Esophagus squamous epithelium (tissue), 5 donors: ENCODE results near the gene ZNF79. TPM values are rescaled to one million over a fixed set of nuclear protein-coding genes. Genes with fewer than 3 reads are reported as not detected.

Source experiments
- DNase-seq: peaks from one replicate; lab custom pipeline; 2025; lab: John Stamatoyannopoulos, UW
- H3K27ac ChIP-seq, 4 donors: fragments of 200-600 bp; sonication (generic); one replicate each; pipeline ENCODE4 v1.5.1; 2016 to 2019; ENCODE audit warnings: mild to moderate bottlenecking in 1 of 4
- H3K27me3 ChIP-seq, 4 donors: fragments of 200-600 bp; sonication (generic); 1 replicate in 3 of 4; 2 replicates in 1 of 4; pipeline versions ENCODE4 v1.5.1 to v1.6.0; 2017 to 2021; ENCODE audit warnings: antibody characterized with exemption in 1 of 4
- H3K36me3 ChIP-seq, 3 donors: fragments of 200-600 bp; sonication (generic); one replicate each; pipeline ENCODE4 v1.5.1; 2016 to 2019
- H3K4me1 ChIP-seq, 3 donors: fragments of 200-600 bp; sonication (generic); one replicate each; pipeline ENCODE4 v1.5.1; 2017 to 2019
- H3K4me3 ChIP-seq, 4 donors: fragments of 200-600 bp; sonication (generic); 1 replicate in 3 of 4; 2 replicates in 1 of 4; pipeline ENCODE4 v1.5.1; 2016 to 2019; ENCODE audit warnings: mild to moderate bottlenecking in 2 of 4, moderate library complexity in 1 of 4
- H3K9me3 ChIP-seq, 3 donors: fragments of 200-600 bp; sonication (generic); one replicate each; pipeline ENCODE4 v1.5.1; 2016 to 2019
- POLR2A ChIP-seq, 4 donors: fragments of 450-650 bp; IDR thresholded peaks; one replicate each; pipeline ENCODE4 v1.6.1; 2017; ENCODE audit warnings: antibody characterized with exemption in 4 of 4, mild to moderate bottlenecking in 4 of 4, moderate library complexity in 3 of 4
- WGBS, 2 donors: methylation state at CpG; one replicate each; pipeline ENCODE4 v1.1.5; 2018; 5-methylcytosine and 5-hydroxymethylcytosine counted together
- intact Hi-C: fragments of 100-400 bp; cut with DNase I; formaldehyde crosslinking; loops from one replicate; pipeline ENCODE4 v1.15.0; 2022
- total RNA-seq, 4 donors: library from RNA; depleted of rRNA; stranded (reverse); fragments of >200 nt; gene quantifications; one replicate each; pipeline ENCODE4 v1.1.0, GENCODE V29; 2016
- TF ChIP-seq, protein P1 (sequence below), 6 experiments: fragments of 450-650 bp in 4 of 6; fragments of 200-600 bp in 2 of 6; sonication (generic) in 2 of 6; IDR thresholded peaks; one replicate each; pipeline ENCODE4 v1.5.1; 2016 to 2019; ENCODE audit warnings: antibody characterized with exemption in 6 of 6, mild to moderate bottlenecking in 4 of 6, moderate library complexity in 4 of 6
- donor health status: DM: yes; HTN: yes; CAD: no.

The ZNF79 gene
- total RNA-seq, 4 donors from 2014 or later: 3.1 to 9.9 (median 4.7) TPM

DNA sequence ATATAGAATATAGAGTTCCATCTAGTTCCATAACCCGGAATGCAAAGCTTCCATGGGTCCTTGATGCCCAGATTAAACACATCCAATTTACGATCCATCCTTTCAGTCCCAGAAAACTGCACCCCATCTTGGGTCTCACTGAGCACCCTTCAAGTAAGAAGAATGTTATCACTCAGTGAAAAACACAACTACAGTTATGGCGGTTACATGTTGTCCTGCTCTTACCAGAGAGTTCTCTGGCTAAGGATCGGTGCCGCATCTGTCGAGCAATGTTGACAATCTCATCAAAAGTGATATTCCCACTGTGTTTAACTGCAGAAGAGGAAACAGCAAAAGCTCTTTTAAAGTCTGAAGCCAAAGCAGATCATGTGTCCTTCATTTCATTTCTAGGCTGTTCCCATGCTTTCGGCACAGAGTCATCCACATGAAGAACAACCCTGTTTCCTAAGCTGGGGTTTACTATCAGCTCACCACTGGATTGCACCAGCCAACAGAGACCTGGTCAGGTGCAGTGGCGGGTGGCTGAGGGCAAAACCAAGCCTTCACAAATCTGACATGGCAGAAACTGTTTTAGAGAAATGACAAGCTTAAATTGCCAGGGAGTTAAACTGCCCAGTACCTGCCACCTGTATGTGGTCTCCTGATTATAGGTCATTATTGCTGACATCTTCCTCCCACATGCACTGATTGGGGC is 24.1 kb downstream of the ZNF79 start:
- intact Hi-C loops: no loop called here
- TF ChIP-seq, protein P1, sequence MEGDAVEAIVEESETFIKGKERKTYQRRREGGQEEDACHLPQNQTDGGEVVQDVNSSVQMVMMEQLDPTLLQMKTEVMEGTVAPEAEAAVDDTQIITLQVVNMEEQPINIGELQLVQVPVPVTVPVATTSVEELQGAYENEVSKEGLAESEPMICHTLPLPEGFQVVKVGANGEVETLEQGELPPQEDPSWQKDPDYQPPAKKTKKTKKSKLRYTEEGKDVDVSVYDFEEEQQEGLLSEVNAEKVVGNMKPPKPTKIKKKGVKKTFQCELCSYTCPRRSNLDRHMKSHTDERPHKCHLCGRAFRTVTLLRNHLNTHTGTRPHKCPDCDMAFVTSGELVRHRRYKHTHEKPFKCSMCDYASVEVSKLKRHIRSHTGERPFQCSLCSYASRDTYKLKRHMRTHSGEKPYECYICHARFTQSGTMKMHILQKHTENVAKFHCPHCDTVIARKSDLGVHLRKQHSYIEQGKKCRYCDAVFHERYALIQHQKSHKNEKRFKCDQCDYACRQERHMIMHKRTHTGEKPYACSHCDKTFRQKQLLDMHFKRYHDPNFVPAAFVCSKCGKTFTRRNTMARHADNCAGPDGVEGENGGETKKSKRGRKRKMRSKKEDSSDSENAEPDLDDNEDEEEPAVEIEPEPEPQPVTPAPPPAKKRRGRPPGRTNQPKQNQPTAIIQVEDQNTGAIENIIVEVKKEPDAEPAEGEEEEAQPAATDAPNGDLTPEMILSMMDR (IDR thresholded peaks at IDR 0.05): no peak
- no peak for TF ChIP-seq POLR2A (IDR thresholded peaks at IDR 0.05)
- H3K27ac ChIP-seq: peak overlapping the region in 3 of 4 donors; percentile 17 to 98 (median 96)
- DNase-seq: no peak
- WGBS, 2 donors: 81 to 84% methylated on average over 7 of the region's 8 CpGs
- H3K9me3 ChIP-seq: peaks cover 0 to 4% (median 0%) of the 10 kb centered on the region in 3 donors
- H3K4me1 ChIP-seq: peaks cover 12 to 79% (median 36%) of the 10 kb centered on the region in 3 donors
- no peaks in the 10 kb centered on the region for H3K27me3 ChIP-seq
- H3K36me3 ChIP-seq: peaks cover 33 to 69% (median 41%) of the 10 kb centered on the region in 3 donors
- peak overlapping the region in 3 of 4 donors; percentile 88 to 91 (median 91) for H3K4me3 ChIP-seq

DNA sequence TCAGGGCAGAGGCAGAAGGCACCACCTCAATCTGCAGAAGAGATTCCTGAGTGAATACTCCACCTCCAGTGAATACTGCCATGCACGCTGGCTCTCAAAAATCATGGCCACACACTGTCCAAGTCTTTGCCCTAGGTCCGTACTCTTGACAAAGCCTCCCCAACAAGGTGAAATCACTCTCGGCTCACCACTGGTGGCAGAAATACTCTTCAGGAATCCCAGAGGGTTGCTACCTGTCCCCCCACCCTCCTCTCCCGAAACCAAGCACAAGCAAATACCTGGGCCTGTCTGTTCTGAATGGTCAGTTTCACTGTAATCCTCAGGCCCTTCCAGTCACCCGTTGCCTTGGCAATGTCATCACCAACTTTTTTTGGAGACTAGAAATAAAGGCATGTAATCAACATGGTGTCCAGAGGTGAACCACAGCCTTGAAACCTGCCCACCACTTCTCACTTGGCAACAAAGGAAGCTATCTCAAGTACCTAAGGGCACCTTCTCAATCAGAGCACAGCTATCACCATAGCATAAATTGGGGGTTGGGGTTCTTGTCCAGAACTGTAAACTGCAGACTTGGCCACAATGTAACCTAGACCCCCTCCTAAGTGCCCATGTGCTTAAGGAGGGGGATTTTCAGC is 25.3 kb downstream of the ZNF79 start:
- intact Hi-C loops: no loop called here
- H3K9me3 ChIP-seq: peaks cover 0 to 4% (median 0%) of the 10 kb centered on the region in 3 donors
- peaks cover 12 to 73% (median 36%) of the 10 kb centered on the region in 3 donors for H3K4me1 ChIP-seq
- H3K27me3 ChIP-seq: no peaks in the 10 kb centered on the region
- TF ChIP-seq, protein P1 (IDR thresholded peaks at IDR 0.05): no peak
- no peak for TF ChIP-seq POLR2A (IDR thresholded peaks at IDR 0.05)
- H3K4me3 ChIP-seq: peak overlapping the region; percentile 88 to 94 (median 91)
- DNase-seq: no peak
- WGBS, 2 donors: 35 to 37% methylated on average over 5 of the region's 5 CpGs
- peaks cover 29 to 68% (median 36%) of the 10 kb centered on the region in 3 donors for H3K36me3 ChIP-seq
- H3K27ac ChIP-seq: peak overlapping the region; percentile 93 to 98 (median 96)

DNA sequence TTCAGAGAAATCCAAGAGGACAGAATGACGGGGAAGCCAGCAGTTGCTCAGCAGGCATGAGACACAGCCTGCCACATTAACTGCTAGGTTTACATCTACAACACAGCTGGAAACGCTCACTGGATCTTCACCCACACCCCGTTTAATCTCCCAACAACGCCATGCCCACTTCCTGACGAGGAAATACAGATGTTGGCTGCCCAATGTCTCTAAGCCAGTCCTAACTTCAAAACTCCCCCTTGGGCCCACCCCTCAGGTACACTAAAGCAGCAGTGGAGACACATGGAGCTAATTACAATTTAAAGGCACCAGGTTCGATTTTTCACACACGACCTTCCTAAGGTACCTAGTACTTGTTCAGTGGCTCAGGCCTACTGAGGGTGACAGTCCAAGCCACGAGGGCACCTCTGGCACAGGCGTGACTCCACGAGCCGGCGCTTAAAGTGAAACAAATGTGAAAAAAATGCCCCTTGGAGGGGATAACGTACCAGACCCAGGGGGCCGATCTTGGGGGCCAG is 26.1 kb downstream of the ZNF79 start:
- Histone ChIP-seq H3K4me1 (peaks cover 14 to 75% (median 36%) of the 10 kb centered on the region in 3 donors), H3K9me3 (peaks cover 0 to 4% (median 0%) of the 10 kb centered on the region in 3 donors), H3K4me3 (peak overlapping the region; percentile 88 to 94 (median 91)), H3K27ac (peak overlapping the region; percentile 93 to 98 (median 96)), H3K36me3 (peaks cover 26 to 68% (median 30%) of the 10 kb centered on the region in 3 donors), H3K27me3 (no peaks in the 10 kb centered on the region)
- intact Hi-C loops: no loop called here
- 0 to 1% methylated on average over 11 to 13 of the region's 14 CpGs for WGBS, 2 donors
- no peak for TF ChIP-seq POLR2A (IDR thresholded peaks at IDR 0.05)
- TF ChIP-seq, protein P1 (IDR thresholded peaks at IDR 0.05): no peak
- no peak for DNase-seq

DNA sequence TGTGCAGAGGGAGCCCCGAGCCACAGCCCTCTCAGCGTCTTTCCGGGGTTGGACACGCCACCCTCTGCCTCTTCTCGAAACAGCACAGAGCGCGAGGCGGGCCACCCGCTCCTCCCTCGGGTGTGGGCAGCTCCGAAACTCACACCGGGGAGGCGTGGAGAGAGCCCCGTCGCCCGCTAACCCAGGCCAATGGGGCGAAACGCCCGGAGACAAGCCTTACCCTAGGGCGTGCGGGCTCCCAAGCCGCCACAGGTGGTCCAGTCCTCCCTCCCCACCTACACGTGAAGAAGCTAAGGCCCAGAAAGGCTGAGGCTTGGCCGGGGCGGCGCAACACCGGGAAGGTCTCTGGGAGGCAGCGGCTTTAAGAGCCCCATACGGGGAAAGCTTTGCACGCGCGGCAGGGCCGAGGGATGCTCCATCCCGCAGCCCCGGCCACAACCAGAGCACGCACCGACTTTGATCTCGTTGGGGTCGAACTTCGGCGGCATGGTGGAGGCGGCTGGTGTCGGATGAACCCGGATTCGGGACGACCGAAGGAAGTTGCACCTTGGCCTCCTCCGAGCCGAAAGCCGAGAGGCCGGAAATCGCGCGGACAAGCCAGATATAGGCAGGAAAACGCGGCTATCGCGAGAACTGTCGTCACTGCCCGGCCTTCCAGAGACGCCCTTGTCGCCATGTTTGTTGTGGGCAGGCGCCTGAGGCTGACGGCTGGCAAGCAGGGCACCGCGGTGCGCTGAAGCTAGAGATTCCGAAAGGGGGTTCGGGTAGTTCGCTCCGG is 26.8 kb downstream of the ZNF79 start, which contains the start of the genes LRSAM1 and RPL12:
Gene LRSAM1, plus strand, starts transcription at position 681 of the 778 bp plus-strand sequence. CDS start 3,018 bp downstream, outside the sequence.
Gene RPL12, minus strand, starts transcription at position 577 of the 778 bp plus-strand sequence. Its CDS starts 89 bp downstream, at position 488.
- intact Hi-C loops: no loop called here
- peak; percentile 81 for DNase-seq
- peaks cover 25 to 66% (median 32%) of the 10 kb centered on the region in 3 donors for H3K36me3 ChIP-seq
- H3K4me1 ChIP-seq: peaks cover 15 to 68% (median 36%) of the 10 kb centered on the region in 3 donors
- H3K4me3 ChIP-seq: peak within 1 kb of the TSS; percentile 88 to 94 (median 91)
- no peaks in the 10 kb centered on the region for H3K27me3 ChIP-seq
- WGBS, 2 donors: 0% methylated on average over 40 of the region's 71 CpGs; no CpG with 5 or more reads in 1 of the 2 donors
- H3K9me3 ChIP-seq: peaks cover 0 to 4% (median 0%) of the 10 kb centered on the region in 3 donors
- peak within 1 kb of the TSS; percentile 93 to 98 (median 96) for H3K27ac ChIP-seq
- TF ChIP-seq, protein P1 (IDR thresholded peaks at IDR 0.05): peak in 1 of 6 experiments; percentile 13
- TF ChIP-seq POLR2A (IDR thresholded peaks at IDR 0.05): peak; percentile 77 to 100 (median 98)
